Measurements from ENCODE around the gene GTSE1.

DNA sequence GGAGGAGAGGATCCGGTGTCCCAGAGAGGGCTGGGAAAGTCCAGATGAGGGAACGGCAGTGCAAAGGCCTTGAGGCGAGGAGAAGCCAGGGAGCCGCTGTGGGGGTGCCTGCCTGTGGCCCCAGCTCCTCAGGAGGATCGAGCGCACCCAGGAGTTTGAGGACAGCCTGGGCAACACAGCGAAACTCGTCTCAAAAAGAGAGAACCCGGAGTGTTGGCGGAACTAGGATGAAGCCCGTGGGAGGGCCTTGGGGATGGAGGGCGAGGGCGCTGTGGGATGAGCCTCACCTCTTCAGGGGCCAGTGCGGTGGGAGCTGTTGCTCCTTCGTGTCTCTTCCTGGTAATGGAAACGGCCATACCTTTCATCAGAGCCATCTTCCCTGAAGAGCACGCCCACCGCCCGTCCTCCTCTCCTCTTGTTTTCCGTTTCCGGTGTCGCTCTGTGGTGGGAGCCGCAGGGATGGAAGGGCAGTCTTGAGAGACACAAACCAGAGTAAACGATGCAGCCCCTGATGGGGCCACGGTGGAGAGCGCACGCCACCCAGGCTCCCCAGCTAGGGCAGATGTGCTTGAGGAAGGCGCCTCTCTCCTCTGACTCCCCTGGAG is 54.6 kb downstream of the GTSE1 start:
- no peak for TF ChIP-seq EP300 (IDR thresholded peaks at IDR 0.05; ENCODE audit: low read depth)
- TF ChIP-seq, protein P1, sequence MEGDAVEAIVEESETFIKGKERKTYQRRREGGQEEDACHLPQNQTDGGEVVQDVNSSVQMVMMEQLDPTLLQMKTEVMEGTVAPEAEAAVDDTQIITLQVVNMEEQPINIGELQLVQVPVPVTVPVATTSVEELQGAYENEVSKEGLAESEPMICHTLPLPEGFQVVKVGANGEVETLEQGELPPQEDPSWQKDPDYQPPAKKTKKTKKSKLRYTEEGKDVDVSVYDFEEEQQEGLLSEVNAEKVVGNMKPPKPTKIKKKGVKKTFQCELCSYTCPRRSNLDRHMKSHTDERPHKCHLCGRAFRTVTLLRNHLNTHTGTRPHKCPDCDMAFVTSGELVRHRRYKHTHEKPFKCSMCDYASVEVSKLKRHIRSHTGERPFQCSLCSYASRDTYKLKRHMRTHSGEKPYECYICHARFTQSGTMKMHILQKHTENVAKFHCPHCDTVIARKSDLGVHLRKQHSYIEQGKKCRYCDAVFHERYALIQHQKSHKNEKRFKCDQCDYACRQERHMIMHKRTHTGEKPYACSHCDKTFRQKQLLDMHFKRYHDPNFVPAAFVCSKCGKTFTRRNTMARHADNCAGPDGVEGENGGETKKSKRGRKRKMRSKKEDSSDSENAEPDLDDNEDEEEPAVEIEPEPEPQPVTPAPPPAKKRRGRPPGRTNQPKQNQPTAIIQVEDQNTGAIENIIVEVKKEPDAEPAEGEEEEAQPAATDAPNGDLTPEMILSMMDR (IDR thresholded peaks at IDR 0.05), result no peak
